Stomach (tissue), 9 donors: ENCODE results near the gene CNTN1. TPM values are rescaled to one million over a fixed set of nuclear protein-coding genes. Genes with fewer than 3 reads are reported as not detected.

Source experiments
- DNase-seq, 2 donors: peaks; one replicate each; pipeline versions ENCODE4 v3.0.0 to v3.0.0-alpha.2; 2013 to 2019
- H3K27ac ChIP-seq, 5 donors: fragments of 200-600 bp in 4 of 5; sonication (generic) in 4 of 5; one replicate each; pipeline ENCODE4 v1.5.1; 2013 to 2019; ENCODE audit warnings: mild to moderate bottlenecking in 1 of 5, moderate library complexity in 1 of 5
- H3K27me3 ChIP-seq, 3 donors: fragments of 200-600 bp; sonication (generic); one replicate each; pipeline ENCODE4 v1.5.1; 2017 to 2019; ENCODE audit warnings: mixed run types in 1 of 3
- H3K36me3 ChIP-seq, 4 donors: fragments of 200-600 bp; sonication (generic); 1 replicate in 3 of 4; 2 replicates in 1 of 4; pipeline ENCODE4 v1.5.1; 2016 to 2019
- H3K4me1 ChIP-seq, 4 donors: fragments of 200-600 bp; sonication (generic); one replicate each; pipeline ENCODE4 v1.5.1; 2016 to 2019
- H3K4me3 ChIP-seq, 4 donors: fragments of 200-600 bp; sonication (generic) in 3 of 4; one replicate each; pipeline ENCODE4 v1.5.1; 2016 to 2019; ENCODE audit warnings: mild to moderate bottlenecking in 1 of 4
- H3K9me3 ChIP-seq, 4 donors: fragments of 200-600 bp; sonication (generic); one replicate each; pipeline ENCODE4 v1.5.1; 2016 to 2019
- CTCF ChIP-seq, 7 experiments: fragments of 450-650 bp in 4 of 7; fragments of 200-600 bp in 3 of 7; sonication (generic) in 3 of 7; IDR thresholded peaks; one replicate each; pipeline ENCODE4 v1.5.1; 2016 to 2019; ENCODE audit warnings: antibody characterized with exemption in 7 of 7, control low read depth in 2 of 7, mild to moderate bottlenecking in 1 of 7
- EP300 ChIP-seq: sonication (generic); formaldehyde crosslinking; IDR thresholded peaks from one replicate; pipeline ENCODE4 v1.6.1; 2017; ENCODE audit warnings: antibody characterized with exemption
- POLR2A ChIP-seq, 4 donors: fragments of 450-650 bp; IDR thresholded peaks; one replicate each; pipeline ENCODE4 v1.6.1; 2016; ENCODE audit warnings: antibody characterized with exemption in 4 of 4, control low read depth in 2 of 4, mild to moderate bottlenecking in 1 of 4, moderate library complexity in 1 of 4
- POLR2AphosphoS5 ChIP-seq, 3 donors: sonication (generic); formaldehyde crosslinking; IDR thresholded peaks; one replicate each; pipeline ENCODE4 v1.6.1; 2016; ENCODE audit warnings: antibody characterized with exemption in 3 of 3
- WGBS, 5 donors: extraction: QIAGEN DNeasy Blood & Tissue Kit in 3 of 5; methylation state at CpG; one replicate each; pipeline versions ENCODE4 v1.1.5 to v1.1.7; 2013 to 2018; 5-methylcytosine and 5-hydroxymethylcytosine counted together
- intact Hi-C: fragments of 100-400 bp; cut with DNase I; formaldehyde crosslinking; loops from one replicate; pipeline ENCODE4 v1.15.1; 2023; ENCODE audit warnings: low total_unique reads
- polyA plus RNA-seq, 3 donors: library from polyadenylated mRNA; stranded (reverse); fragments of 200-250 nt; gene quantifications; one replicate each; pipeline ENCODE4 v1.2.3, GENCODE V29; 2013
- total RNA-seq, 5 donors: library from RNA; depleted of rRNA; stranded (reverse); fragments of >200 nt; gene quantifications; one replicate each; pipeline versions ENCODE4 v1.1.0 to v1.2.3, GENCODE V29; 2014 to 2016
- donor health status: healthy with polysubstance abuse.
- donor health status: Bipolar disorder and iron deficiency.
- donor health status: healthy.

Gene CNTN1
- total and polyA plus RNA-seq, 8 donors = 0.68 to 68.3 (median 7.1) TPM

GRCh38 chr12:41011939-41012338, 319.7 kb downstream of the CNTN1 start:
- intact Hi-C loops = no loop called here
- 79 to 100% (median 96%) methylated on average over 1 of the region's 1 CpG for WGBS, 5 donors
- Histone ChIP-seq H3K9me3 (peaks cover 0 to 29% (median 14%) of the 10 kb centered on the region in 4 donors), H3K27ac (no peak overlapping the region), H3K4me1 (peaks cover 0 to 12% (median 1%) of the 10 kb centered on the region in 4 donors), H3K36me3 (no peaks in the 10 kb centered on the region), H3K4me3 (no peak overlapping the region), H3K27me3 (no peaks in the 10 kb centered on the region)
- DNase-seq = no peak
- TF ChIP-seq CTCF (IDR thresholded peaks at IDR 0.05) = no peak
- no peak for TF ChIP-seq POLR2AphosphoS5 (IDR thresholded peaks at IDR 0.05)
- TF ChIP-seq POLR2A (IDR thresholded peaks at IDR 0.05) = no peak
- TF ChIP-seq EP300 = no peak

- no peak overlapping the region for H3K4me3 ChIP-seq
Measured at GRCh38 chr12:41013881-41014642, 321.8 kb downstream of the CNTN1 start.

GRCh38 chr12:41014643-41015020, 322.4 kb downstream of the CNTN1 start:
- WGBS, 5 donors = 61 to 91% (median 68%) methylated on average over 1 of the region's 1 CpG
- Histone ChIP-seq H3K9me3 (peaks cover 0 to 29% (median 11%) of the 10 kb centered on the region in 4 donors), H3K36me3 (no peaks in the 10 kb centered on the region), H3K27me3 (no peaks in the 10 kb centered on the region), H3K4me1 (peaks cover 0 to 12% (median 1%) of the 10 kb centered on the region in 4 donors), H3K27ac (no peak overlapping the region), H3K4me3 (no peak overlapping the region)
- intact Hi-C loops = no loop called here
- no peak for TF ChIP-seq EP300
- no peak for DNase-seq

More at GRCh38 chr12:41013881-41014642, 321.8 kb downstream of the CNTN1 start:
- intact Hi-C loops = no loop called here
- no peak for TF ChIP-seq EP300
- no peak for TF ChIP-seq POLR2AphosphoS5 (IDR thresholded peaks at IDR 0.05)
- no peak for TF ChIP-seq CTCF (IDR thresholded peaks at IDR 0.05)
- no peak for TF ChIP-seq POLR2A (IDR thresholded peaks at IDR 0.05)
- H3K27ac ChIP-seq = no peak overlapping the region
- no peaks in the 10 kb centered on the region for H3K27me3 ChIP-seq
- no peak for DNase-seq
- H3K36me3 ChIP-seq = no peaks in the 10 kb centered on the region
- H3K9me3 ChIP-seq = peaks cover 0 to 29% (median 11%) of the 10 kb centered on the region in 4 donors
- H3K4me1 ChIP-seq = peaks cover 0 to 12% (median 1%) of the 10 kb centered on the region in 4 donors
- 73 to 96% (median 79%) methylated on average over 1 of the region's 1 CpG for WGBS, 5 donors

GRCh38 chr12:41018010-41018409, 325.8 kb downstream of the CNTN1 start:
- DNase-seq = no peak
- no peaks in the 10 kb centered on the region for H3K36me3 ChIP-seq
- intact Hi-C loops = no loop called here
- no peaks in the 10 kb centered on the region for H3K9me3 ChIP-seq
- H3K4me1 ChIP-seq = peaks cover 0 to 12% (median 0%) of the 10 kb centered on the region in 4 donors
- no peak for TF ChIP-seq EP300
- 77 to 96% (median 86%) methylated on average over 5 of the region's 5 CpGs for WGBS, 5 donors
- no peak overlapping the region for H3K27ac ChIP-seq
- H3K27me3 ChIP-seq = no peaks in the 10 kb centered on the region
- no peak overlapping the region for H3K4me3 ChIP-seq

- Histone ChIP-seq H3K27me3 (no peaks in the 10 kb centered on the region), H3K4me1 (peaks cover 0 to 4% (median 0%) of the 10 kb centered on the region in 4 donors), H3K4me3 (no peak overlapping the region), H3K36me3 (no peaks in the 10 kb centered on the region), H3K9me3 (no peaks in the 10 kb centered on the region), H3K27ac (no peak overlapping the region)
- no peak for TF ChIP-seq CTCF (IDR thresholded peaks at IDR 0.05)
- TF ChIP-seq EP300 = no peak
- TF ChIP-seq POLR2A (IDR thresholded peaks at IDR 0.05) = no peak
- no peak for TF ChIP-seq POLR2AphosphoS5 (IDR thresholded peaks at IDR 0.05)
- intact Hi-C loops = no loop called here
- no peak for DNase-seq
Measured at GRCh38 chr12:41019461-41019860, 327.2 kb downstream of the CNTN1 start.
